Mammary epithelial cell (primary cell): Measurements from ENCODE around the gene ATP8A2.

Source experiments
- CTCF ChIP-seq, 2 donors: IDR thresholded peaks in 1 of 2; conservative IDR thresholded peaks in 1 of 2; 2 replicates each; pipeline ENCODE4 v1.5.1; 2011 to 2012; ENCODE audit warnings: inconsistent platforms in 2 of 2, low read length in 2 of 2, mild to moderate bottlenecking in 2 of 2, control low read depth in 1 of 2, low read depth in 1 of 2; ENCODE audit not compliant: insufficient read depth in 1 of 2; ENCODE audit errors: extremely low read depth in 1 of 2
- EZH2 ChIP-seq: IDR thresholded peaks from 2 replicates; pipeline ENCODE4 v1.6.1; 2012; ENCODE audit warnings: low read length, inconsistent platforms, borderline replicate concordance

- TF ChIP-seq CTCF (conservative IDR thresholded peaks at IDR 0.05 in 1 of 2, IDR thresholded peaks at IDR 0.05 in 1 of 2; ENCODE audit: extremely low read depth in 1 of 2, insufficient read depth in 1 of 2, low read depth in 1 of 2, low read length in 2 of 2) (no peak), EZH2 (no peak)
These were observed 671.0 kb downstream of the ATP8A2 start for GRCh38 chr13:26042785-26043184.
